ENCODE data around the gene C5orf47. TPM values are rescaled to one million over a fixed set of nuclear protein-coding genes. Genes with fewer than 3 reads are reported as not detected.

Gene C5orf47
- total RNA-seq (2021; ENCODE audit: unreplicated experiment) (not detected), Bru-seq, nascent RNA (percentile 10 among the genes with signal in this experiment), BruChase-seq, experiment 1, labeled RNA remaining after a 6-hour chase (percentile 30 among the genes with signal in this experiment), BruChase-seq, experiment 2, labeled RNA remaining after a 2-hour chase (percentile 18 among the genes with signal in this experiment)
- 0.02 TPM in 1 of 2 replicates, not detected in the other for polyA plus RNA-seq (2012)
- long read RNA-seq = 0 reads

- H2AFZ ChIP-seq (ENCODE audit: low read depth, low read length, poor library complexity, severe bottlenecking) = no peak within 1 kb of the TSS
- ATAC-seq = no peak
- no peaks in the 10 kb centered on the region for H3K4me1 ChIP-seq (ENCODE audit: control insufficient read depth in 1 of 2, insufficient read depth in 2 of 2, low read length in 2 of 2)
- CTCF ChIA-PET = no interaction called here
- intact Hi-C loops (cut with micrococcal nuclease) = loop anchor here (10.0 kb wide), 1 partner anchor 1274 kb away; no protein-coding TSS in a partner anchor
- no peak within 1 kb of the TSS for H3K4me3 ChIP-seq (replicated peaks in 1 of 2; ENCODE audit: low read depth in 1 of 2, low read length in 2 of 2)
- no peaks in the 10 kb centered on the region for H3K79me2 ChIP-seq (ENCODE audit: insufficient read depth, low read length)
- H3K9me3 ChIP-seq (ENCODE audit: control insufficient read depth in 1 of 2, insufficient read depth in 1 of 2, low read depth in 1 of 2, low read length in 2 of 2) = no peaks in the 10 kb centered on the region
- POLR2A ChIA-PET = no interaction called here
- DNase-seq (ENCODE audit: low read depth, low spot score) = no peak
- TF ChIP-seq CBX3 (IDR thresholded peaks at IDR 0.05; ENCODE audit: low read depth) (no peak), TCF7L2 (IDR thresholded peaks at IDR 0.05; ENCODE audit: borderline replicate concordance, extremely low read depth, insufficient read depth, insufficient read length) (no peak), SP1 (IDR thresholded peaks at IDR 0.05; ENCODE audit: low read depth) (no peak), REST (IDR thresholded peaks at IDR 0.05; ENCODE audit: low read depth) (no peak), EZH2 (IDR thresholded peaks at IDR 0.05) (no peak), POLR2AphosphoS5 (IDR thresholded peaks at IDR 0.05; ENCODE audit: low read depth, low read length) (no peak), CEBPB (IDR thresholded peaks at IDR 0.05; ENCODE audit: low read depth) (no peak), ATF3 (IDR thresholded peaks at IDR 0.05) (no peak), ZFX (IDR thresholded peaks at IDR 0.05) (no peak), ZBTB33 (IDR thresholded peaks at IDR 0.05; ENCODE audit: extremely low read depth, insufficient replicate concordance, low read length) (no peak), EZH2phosphoT487 (IDR thresholded peaks at IDR 0.05; ENCODE audit: borderline replicate concordance) (no peak), POLR2A (IDR thresholded peaks at IDR 0.05; ENCODE audit: borderline replicate concordance, extremely low read depth, insufficient read depth, insufficient read length) (no peak), MAX (IDR thresholded peaks at IDR 0.05) (no peak), ELF1 (IDR thresholded peaks at IDR 0.05; ENCODE audit: borderline replicate concordance, low read depth) (no peak), RAD21 (IDR thresholded peaks at IDR 0.05; ENCODE audit: low read depth) (no peak), ZNF274 (IDR thresholded peaks at IDR 0.05; ENCODE audit: low read depth, low read length) (no peak), FOSL1 (IDR thresholded peaks at IDR 0.05; ENCODE audit: low read depth) (no peak), YY1 (IDR thresholded peaks at IDR 0.05; ENCODE audit: extremely low read depth, insufficient replicate concordance, low read depth, low read length) (no peak), EGR1 (IDR thresholded peaks at IDR 0.05; ENCODE audit: low read depth) (no peak)
- RAD21 ChIA-PET (ENCODE audit: low non-redundant PET in 1 of 2, low total read pairs in 2 of 2, uncharacterized antibody in 2 of 2, unreplicated experiment in 2 of 2) = no interaction called here
- H3K4me2 ChIP-seq (ENCODE audit: low read length) = no peak within 1 kb of the TSS
- H3K27me3 ChIP-seq (ENCODE audit: insufficient read depth, low read length) = no peaks in the 10 kb centered on the region
- BruUV-seq (replicated peaks) = no TSS peak
- no peaks in the 10 kb centered on the region for H3K36me3 ChIP-seq (ENCODE audit: control insufficient read depth in 1 of 2, insufficient read depth in 2 of 2, low read length in 2 of 2)
- no peaks in the 10 kb centered on the region for H3K9me2 ChIP-seq (ENCODE audit: insufficient read depth)
- no peak within 1 kb of the TSS for H3K27ac ChIP-seq (ENCODE audit: low read depth, low read length)
- no peak within 1 kb of the TSS for H3K9ac ChIP-seq (ENCODE audit: low read length)
- no peaks in the 10 kb centered on the region for H4K20me1 ChIP-seq (ENCODE audit: insufficient read depth)
Observed at GRCh38 chr5:173988554-173989431, at the start of gene C5orf47. C5orf47 (plus strand) TSS chr5:173989170; CDS start chr5:173989264, 94 bp downstream.

All from HCT116 (cell line).